C4-2B (cell line): Measurements from ENCODE around the gene FAM117A.
"Not testable (repeated sequence)": the region's sequence is repeated elsewhere in the genome, so short reads cannot be mapped to it uniquely, and the experiment has no call there.

Experiments
- ZFX ChIP-seq: fragments of 450-650 bp; IDR thresholded peaks from 2 replicates; pipeline ENCODE4 v1.6.1; 2017
- TF ChIP-seq, protein P1 (sequence below): fragments of 450-650 bp; conservative IDR thresholded peaks from 2 replicates; pipeline ENCODE4 v1.5.1; 2017; ENCODE audit warnings: mild to moderate bottlenecking

DNA sequence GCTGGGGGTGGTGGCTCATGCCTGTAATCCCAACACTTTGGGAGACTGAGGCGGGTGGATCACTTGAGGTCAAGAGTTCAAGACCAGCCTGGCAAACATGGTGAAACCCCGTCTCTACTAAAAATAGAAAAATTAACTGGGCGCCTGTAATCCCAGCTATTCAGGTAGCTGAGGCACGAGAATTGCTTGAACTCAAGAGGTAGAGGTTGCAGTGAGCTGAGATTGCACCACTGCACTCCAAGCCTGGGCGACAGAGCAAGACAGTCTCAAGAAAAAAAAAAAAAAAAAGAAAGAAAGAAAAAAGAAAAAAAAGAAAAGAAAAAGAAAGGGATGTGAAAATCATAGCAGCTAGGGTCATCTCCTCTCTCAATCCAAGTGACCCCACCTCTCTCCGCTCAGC, 39.4 kb downstream of the FAM117A start:
- TF ChIP-seq, protein P1, sequence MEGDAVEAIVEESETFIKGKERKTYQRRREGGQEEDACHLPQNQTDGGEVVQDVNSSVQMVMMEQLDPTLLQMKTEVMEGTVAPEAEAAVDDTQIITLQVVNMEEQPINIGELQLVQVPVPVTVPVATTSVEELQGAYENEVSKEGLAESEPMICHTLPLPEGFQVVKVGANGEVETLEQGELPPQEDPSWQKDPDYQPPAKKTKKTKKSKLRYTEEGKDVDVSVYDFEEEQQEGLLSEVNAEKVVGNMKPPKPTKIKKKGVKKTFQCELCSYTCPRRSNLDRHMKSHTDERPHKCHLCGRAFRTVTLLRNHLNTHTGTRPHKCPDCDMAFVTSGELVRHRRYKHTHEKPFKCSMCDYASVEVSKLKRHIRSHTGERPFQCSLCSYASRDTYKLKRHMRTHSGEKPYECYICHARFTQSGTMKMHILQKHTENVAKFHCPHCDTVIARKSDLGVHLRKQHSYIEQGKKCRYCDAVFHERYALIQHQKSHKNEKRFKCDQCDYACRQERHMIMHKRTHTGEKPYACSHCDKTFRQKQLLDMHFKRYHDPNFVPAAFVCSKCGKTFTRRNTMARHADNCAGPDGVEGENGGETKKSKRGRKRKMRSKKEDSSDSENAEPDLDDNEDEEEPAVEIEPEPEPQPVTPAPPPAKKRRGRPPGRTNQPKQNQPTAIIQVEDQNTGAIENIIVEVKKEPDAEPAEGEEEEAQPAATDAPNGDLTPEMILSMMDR = not testable (repeated sequence)
- TF ChIP-seq ZFX = not testable (repeated sequence)
